Natural killer cell (primary cell): ENCODE results near the gene ADD1. TPM values are rescaled to one million over a fixed set of nuclear protein-coding genes. Genes with fewer than 3 reads are reported as not detected.

Experiments used
- ATAC-seq, 3 donors: fragments of 150-1000 bp in 2 of 3; fragments of 200-7000 bp in 1 of 3; cut with Tn5 transposase; 1 replicate in 1 of 3; 2 replicates in 2 of 3; pipeline ENCODE4 v1.10.0; 2021; ENCODE audit warnings: mild to moderate bottlenecking in 2 of 3, moderate library complexity in 2 of 3
- DNase-seq, 2 donors: peaks; one replicate each; pipeline versions ENCODE4 v3.0.0 to v3.0.0-alpha.2; 2013 to 2021; ENCODE audit warnings: mixed read lengths in 1 of 2
- H3K27ac ChIP-seq: one replicate; pipeline ENCODE4 v1.5.1; 2013; ENCODE audit warnings: mild to moderate bottlenecking, low read length
- H3K27me3 ChIP-seq: one replicate; pipeline ENCODE4 v1.6.1; 2013; ENCODE audit warnings: low read length; ENCODE audit not compliant: control insufficient read depth, insufficient read depth
- H3K36me3 ChIP-seq: one replicate; pipeline ENCODE4 v1.6.1; 2013; ENCODE audit warnings: low read length; ENCODE audit not compliant: control insufficient read depth, insufficient read depth
- H3K4me1 ChIP-seq: one replicate; pipeline ENCODE4 v1.6.1; 2013; ENCODE audit warnings: low read length; ENCODE audit not compliant: control insufficient read depth, insufficient read depth
- H3K4me3 ChIP-seq: one replicate; pipeline ENCODE4 v1.5.1; 2013; ENCODE audit warnings: low read length
- H3K9me3 ChIP-seq: one replicate; pipeline ENCODE4 v1.6.1; 2013; ENCODE audit warnings: low read length; ENCODE audit not compliant: control insufficient read depth, insufficient read depth
- H3K27ac Mint-ChIP-seq, 2 donors: one replicate each; pipeline ENCODE4 v1.8.0; 2022; ENCODE audit warnings: mild to moderate bottlenecking in 2 of 2, mixed read lengths in 2 of 2, moderate library complexity in 1 of 2
- H3K27me3 Mint-ChIP-seq, 2 donors: one replicate each; pipeline ENCODE4 v1.8.0; 2022; ENCODE audit warnings: low read depth in 2 of 2, mixed read lengths in 2 of 2
- H3K36me3 Mint-ChIP-seq: one replicate; pipeline ENCODE4 v1.8.0; 2022; ENCODE audit warnings: mixed read lengths
- H3K4me1 Mint-ChIP-seq, 2 donors: one replicate each; pipeline ENCODE4 v1.8.0; 2022; ENCODE audit warnings: mixed read lengths in 2 of 2
- H3K4me3 Mint-ChIP-seq: one replicate; pipeline ENCODE4 v1.8.0; 2022; ENCODE audit warnings: mild to moderate bottlenecking, moderate library complexity, mixed read lengths
- H3K9me3 Mint-ChIP-seq, 2 donors: one replicate each; pipeline ENCODE4 v1.8.0; 2022; ENCODE audit warnings: mixed read lengths in 2 of 2
- WGBS: methylation state at CpG from one replicate; pipeline ENCODE4 v1.1.7; 2013; ENCODE audit warnings: missing lambda C conversion rate; ENCODE audit not compliant: insufficient coverage; 5-methylcytosine and 5-hydroxymethylcytosine counted together
- intact Hi-C: fragments of 100-400 bp; cut with micrococcal nuclease; formaldehyde crosslinking; loops from one replicate; pipeline ENCODE4 v1.14.2; 2022
- total RNA-seq, 4 donors: library from RNA; stranded (reverse); fragments of 120-200 nt in 1 of 4; gene quantifications; one replicate each; pipeline versions ENCODE4 v1.2.3 to v1.2.4, GENCODE V29; 2013 to 2022
- TF ChIP-seq, protein P1 (sequence below): fragments of 200-600 bp; IDR thresholded peaks from one replicate; pipeline ENCODE4 v1.8.0; 2022; ENCODE audit warnings: antibody characterized with exemption

ADD1 gene
- total RNA-seq, 3 donors from 2014 or later (not counting 1 experiment from before 2014, with no cell fraction given), result 383 to 465 (median 452) TPM

DNA sequence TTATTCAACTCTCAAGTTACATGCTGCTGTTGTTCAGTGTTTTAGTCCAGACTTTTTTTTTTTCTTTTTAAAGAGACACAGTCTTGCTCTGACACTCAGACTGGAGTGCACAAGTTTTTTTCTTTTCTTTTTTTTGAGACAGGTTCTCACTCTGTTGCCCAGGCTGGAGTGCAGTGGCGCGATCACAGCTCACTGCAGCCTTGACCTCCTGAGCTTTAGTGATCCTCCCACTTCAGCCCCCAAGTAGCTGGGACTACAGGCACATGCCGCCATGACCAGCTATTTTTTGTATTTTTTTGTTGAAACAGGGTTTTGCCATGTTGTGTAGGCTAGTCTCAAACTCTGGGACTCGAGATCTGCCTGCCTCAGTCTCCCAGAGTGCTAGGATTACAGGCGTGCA, 11.9 kb downstream of the ADD1 start:
- H3K27ac ChIP-seq, result peak overlapping the region; percentile 11
- WGBS, result 90% methylated on average over 5 of the region's 5 CpGs
- no peak for DNase-seq
- H3K27me3 ChIP-seq, result no peaks in the 10 kb centered on the region
- H3K4me1 ChIP-seq, result peaks cover 59% of the 10 kb centered on the region
- Mint-ChIP-seq H3K4me3 (peak overlapping the region; percentile 55), H3K27ac (peak overlapping the region; percentile 76 to 88), H3K27me3 (no peaks in the 10 kb centered on the region), H3K36me3 (peaks cover 10% of the 10 kb centered on the region), H3K9me3 (no peaks in the 10 kb centered on the region), H3K4me1 (peaks cover 78 to 79% of the 10 kb centered on the region in 2 donors)
- H3K9me3 ChIP-seq, result no peaks in the 10 kb centered on the region
- peaks cover 19% of the 10 kb centered on the region for H3K36me3 ChIP-seq
- no peak for ATAC-seq
- no peak overlapping the region for H3K4me3 ChIP-seq
- TF ChIP-seq, protein P1, sequence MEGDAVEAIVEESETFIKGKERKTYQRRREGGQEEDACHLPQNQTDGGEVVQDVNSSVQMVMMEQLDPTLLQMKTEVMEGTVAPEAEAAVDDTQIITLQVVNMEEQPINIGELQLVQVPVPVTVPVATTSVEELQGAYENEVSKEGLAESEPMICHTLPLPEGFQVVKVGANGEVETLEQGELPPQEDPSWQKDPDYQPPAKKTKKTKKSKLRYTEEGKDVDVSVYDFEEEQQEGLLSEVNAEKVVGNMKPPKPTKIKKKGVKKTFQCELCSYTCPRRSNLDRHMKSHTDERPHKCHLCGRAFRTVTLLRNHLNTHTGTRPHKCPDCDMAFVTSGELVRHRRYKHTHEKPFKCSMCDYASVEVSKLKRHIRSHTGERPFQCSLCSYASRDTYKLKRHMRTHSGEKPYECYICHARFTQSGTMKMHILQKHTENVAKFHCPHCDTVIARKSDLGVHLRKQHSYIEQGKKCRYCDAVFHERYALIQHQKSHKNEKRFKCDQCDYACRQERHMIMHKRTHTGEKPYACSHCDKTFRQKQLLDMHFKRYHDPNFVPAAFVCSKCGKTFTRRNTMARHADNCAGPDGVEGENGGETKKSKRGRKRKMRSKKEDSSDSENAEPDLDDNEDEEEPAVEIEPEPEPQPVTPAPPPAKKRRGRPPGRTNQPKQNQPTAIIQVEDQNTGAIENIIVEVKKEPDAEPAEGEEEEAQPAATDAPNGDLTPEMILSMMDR, result no peak
- intact Hi-C loops, result no loop called here

DNA sequence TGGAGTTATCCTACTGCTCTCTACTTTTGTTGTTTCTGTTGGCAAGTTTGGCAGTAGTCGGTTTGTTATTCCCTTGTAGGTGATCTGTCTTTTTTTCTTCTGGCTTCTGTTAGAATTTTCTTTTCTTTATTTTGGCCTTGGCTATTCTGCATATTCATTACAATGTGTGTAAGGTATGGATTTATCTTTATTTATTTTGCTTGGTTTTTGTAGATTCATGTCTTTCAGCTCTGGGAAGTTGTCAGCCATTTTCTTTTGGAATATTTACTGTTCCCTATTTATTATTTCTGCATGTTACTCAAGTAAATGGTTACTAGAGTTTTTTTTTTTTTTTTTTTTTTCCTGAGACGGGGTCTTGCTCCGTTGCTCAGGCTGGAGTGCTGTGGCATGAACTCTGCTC, 12.6 kb downstream of the ADD1 start:
- Mint-ChIP-seq H3K27ac (peak overlapping the region; percentile 76 to 88), H3K4me1 (peaks cover 78 to 79% of the 10 kb centered on the region in 2 donors), H3K36me3 (peaks cover 10% of the 10 kb centered on the region), H3K4me3 (peak overlapping the region; percentile 4), H3K27me3 (no peaks in the 10 kb centered on the region), H3K9me3 (no peaks in the 10 kb centered on the region)
- Histone ChIP-seq H3K4me3 (no peak overlapping the region), H3K4me1 (peaks cover 61% of the 10 kb centered on the region), H3K27me3 (no peaks in the 10 kb centered on the region), H3K9me3 (no peaks in the 10 kb centered on the region), H3K27ac (no peak overlapping the region), H3K36me3 (peaks cover 19% of the 10 kb centered on the region)
- intact Hi-C loops, result no loop called here
- no peak for DNase-seq
- WGBS, result 94% methylated on average over 2 of the region's 3 CpGs
- no peak for ATAC-seq
- TF ChIP-seq, protein P1, result no peak

DNA sequence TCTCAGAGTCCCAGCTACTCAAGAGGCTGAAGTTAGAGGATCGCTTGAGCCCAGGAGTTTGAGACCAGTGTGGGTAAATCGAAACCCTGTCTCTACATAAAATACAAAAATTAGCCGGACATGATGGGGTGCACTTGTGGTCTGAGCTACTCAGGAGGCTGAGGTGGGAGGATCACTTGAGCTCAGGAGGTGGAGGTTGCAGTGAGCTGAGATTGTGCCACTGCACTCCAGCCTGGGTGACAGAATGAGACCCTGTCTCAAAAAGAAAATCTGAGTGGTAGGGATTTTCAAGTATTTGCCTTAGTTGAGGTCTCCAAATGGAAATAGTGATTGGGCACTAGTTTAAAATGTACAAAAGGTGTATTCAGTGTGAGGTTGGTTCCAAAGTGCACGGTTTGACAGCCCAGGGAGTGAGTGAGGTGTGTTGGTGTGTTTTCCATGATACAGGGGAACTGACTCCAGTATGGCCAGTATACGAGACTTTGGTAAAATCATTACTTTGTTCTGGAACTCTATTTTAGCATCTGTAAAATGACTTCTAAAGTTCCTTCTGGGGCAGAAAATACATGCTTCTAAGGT, 13.8 kb downstream of the ADD1 start:
- Histone ChIP-seq H3K27me3 (no peaks in the 10 kb centered on the region), H3K4me1 (peaks cover 62% of the 10 kb centered on the region), H3K4me3 (no peak overlapping the region), H3K9me3 (no peaks in the 10 kb centered on the region), H3K27ac (no peak overlapping the region), H3K36me3 (peaks cover 19% of the 10 kb centered on the region)
- no peak overlapping the region for H3K4me3 Mint-ChIP-seq
- peaks cover 10% of the 10 kb centered on the region for H3K36me3 Mint-ChIP-seq
- 90% methylated on average over 5 of the region's 5 CpGs for WGBS
- no peak for DNase-seq
- H3K9me3 Mint-ChIP-seq, result no peaks in the 10 kb centered on the region
- ATAC-seq, result no peak
- no peaks in the 10 kb centered on the region for H3K27me3 Mint-ChIP-seq
- intact Hi-C loops, result no loop called here
- H3K27ac Mint-ChIP-seq, result peak overlapping the region; percentile 72 to 88
- H3K4me1 Mint-ChIP-seq, result peaks cover 78 to 79% of the 10 kb centered on the region in 2 donors
- TF ChIP-seq, protein P1, result no peak
